ENCODE measurements around the gene SPATA17. TPM values are rescaled to one million over a fixed set of nuclear protein-coding genes. Genes with fewer than 3 reads are reported as not detected.

SPATA17 gene
- total RNA-seq, 6 experiments from 2014 or later, result 0.24 to 0.31 TPM; not detected in 4

GRCh38 chr1:217769768-217770167 lies 138.6 kb downstream of the SPATA17 start:
- no peak for TF ChIP-seq CTCF (IDR thresholded peaks at IDR 0.05)
- TF ChIP-seq POLR2A (IDR thresholded peaks at IDR 0.05), result no peak
- Histone ChIP-seq H3K36me3 (no peaks in the 10 kb centered on the region), H3K9me3 (no peaks in the 10 kb centered on the region), H3K4me1 (no peaks in the 10 kb centered on the region), H3K4me3 (no peak overlapping the region), H3K27me3 (no peaks in the 10 kb centered on the region), H3K27ac (no peak overlapping the region)
- DNase-seq, result no peak
- ATAC-seq, result no peak
- intact Hi-C loops (cut with DNase I), result no loop called here

GRCh38 chr1:217770918-217771317 lies 139.8 kb downstream of the SPATA17 start:
- Histone ChIP-seq H3K27me3 (no peaks in the 10 kb centered on the region), H3K4me3 (no peak overlapping the region), H3K36me3 (no peaks in the 10 kb centered on the region), H3K27ac (no peak overlapping the region), H3K4me1 (no peaks in the 10 kb centered on the region), H3K9me3 (no peaks in the 10 kb centered on the region)
- no peak for TF ChIP-seq CTCF (IDR thresholded peaks at IDR 0.05)
- TF ChIP-seq POLR2A (IDR thresholded peaks at IDR 0.05), result no peak
- WGBS (ENCODE audit: insufficient coverage, low coverage, low lambda C conversion rate, missing lambda C conversion rate), result 48% methylated on average over 3 of the region's 3 CpGs
- ATAC-seq (no peak), DNase-seq (no peak)
- intact Hi-C loops (cut with DNase I), result no loop called here

- H3K27me3 ChIP-seq, result no peaks in the 10 kb centered on the region
- H3K36me3 ChIP-seq, result no peaks in the 10 kb centered on the region
- DNase-seq (no peak), ATAC-seq (no peak)
- H3K4me3 ChIP-seq, result no peak overlapping the region
- no peaks in the 10 kb centered on the region for H3K9me3 ChIP-seq
- intact Hi-C loops (cut with DNase I), result no loop called here
- TF ChIP-seq POLR2A (IDR thresholded peaks at IDR 0.05) (no peak), CTCF (IDR thresholded peaks at IDR 0.05) (no peak)
- no peak overlapping the region for H3K27ac ChIP-seq
- no peaks in the 10 kb centered on the region for H3K4me1 ChIP-seq
- WGBS (ENCODE audit: insufficient coverage, low coverage, low lambda C conversion rate, missing lambda C conversion rate), result 72% methylated on average over 5 of the region's 5 CpGs
These were observed 145.5 kb downstream of the SPATA17 start for GRCh38 chr1:217776693-217777092.

- no peaks in the 10 kb centered on the region for H3K4me1 ChIP-seq
- no peaks in the 10 kb centered on the region for H3K27me3 ChIP-seq
- H3K9me3 ChIP-seq, result no peaks in the 10 kb centered on the region
- H3K4me3 ChIP-seq, result no peak overlapping the region
- TF ChIP-seq CTCF (IDR thresholded peaks at IDR 0.05) (no peak), POLR2A (IDR thresholded peaks at IDR 0.05) (no peak)
- no peak overlapping the region for H3K27ac ChIP-seq
- no peaks in the 10 kb centered on the region for H3K36me3 ChIP-seq
- intact Hi-C loops (cut with DNase I), result no loop called here
- no peak for ATAC-seq
- no peak for DNase-seq
- WGBS (ENCODE audit: insufficient coverage, low coverage, low lambda C conversion rate, missing lambda C conversion rate), result 56% methylated on average over 4 of the region's 4 CpGs
These were observed 149.9 kb downstream of the SPATA17 start for GRCh38 chr1:217781056-217781455.

GRCh38 chr1:217791091-217791490 lies 159.9 kb downstream of the SPATA17 start:
- ATAC-seq (no peak), DNase-seq (no peak)
- Histone ChIP-seq H3K4me3 (no peak overlapping the region), H3K9me3 (no peaks in the 10 kb centered on the region), H3K36me3 (no peaks in the 10 kb centered on the region), H3K27me3 (no peaks in the 10 kb centered on the region), H3K27ac (no peak overlapping the region), H3K4me1 (no peaks in the 10 kb centered on the region)
- TF ChIP-seq CTCF (IDR thresholded peaks at IDR 0.05), result no peak
- no peak for TF ChIP-seq POLR2A (IDR thresholded peaks at IDR 0.05)
- 72% methylated on average over 2 of the region's 2 CpGs for WGBS (ENCODE audit: insufficient coverage, low coverage, low lambda C conversion rate, missing lambda C conversion rate)
- intact Hi-C loops (cut with DNase I), result no loop called here

All from right lobe of liver (tissue), 6 donors.